ENCODE measurements around the gene ITGB8.

The ITGB8 gene

GRCh38 chr7:20316706-20317105, 14.0 kb upstream of the ITGB8 start:
- no peak for DNase-seq (ENCODE audit: extremely low read depth, low read depth)
- TF ChIP-seq CTCF (IDR thresholded peaks at IDR 0.05; ENCODE audit: low read depth, low read length) = no peak

GRCh38 chr7:20317413-20317812, 13.3 kb upstream of the ITGB8 start:
- TF ChIP-seq CTCF (IDR thresholded peaks at IDR 0.05; ENCODE audit: low read depth, low read length) = no peak
- no peak for DNase-seq (ENCODE audit: extremely low read depth, low read depth)

DNA sequence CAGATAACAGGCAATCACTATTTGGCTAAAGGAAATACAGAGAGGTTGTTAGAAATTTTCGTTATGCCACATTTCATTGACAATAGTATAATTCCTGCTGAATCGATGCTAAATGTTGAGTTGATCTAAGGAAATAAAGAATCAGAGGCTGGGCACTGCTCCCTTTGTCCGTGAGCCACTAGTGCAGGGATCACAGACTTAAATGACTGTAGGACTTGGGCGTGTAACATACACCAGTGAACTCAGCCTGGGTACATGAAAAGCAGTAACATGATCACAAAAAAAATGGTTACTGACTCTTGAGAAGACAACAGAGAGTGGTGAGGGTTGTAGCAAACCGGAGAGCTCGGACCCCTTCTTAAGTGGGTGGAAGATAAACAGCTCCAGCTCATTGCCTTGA, 11.8 kb upstream of the ITGB8 start:
- no peak for DNase-seq (ENCODE audit: extremely low read depth, low read depth)
- no peak for TF ChIP-seq CTCF (IDR thresholded peaks at IDR 0.05; ENCODE audit: low read depth, low read length)

DNA sequence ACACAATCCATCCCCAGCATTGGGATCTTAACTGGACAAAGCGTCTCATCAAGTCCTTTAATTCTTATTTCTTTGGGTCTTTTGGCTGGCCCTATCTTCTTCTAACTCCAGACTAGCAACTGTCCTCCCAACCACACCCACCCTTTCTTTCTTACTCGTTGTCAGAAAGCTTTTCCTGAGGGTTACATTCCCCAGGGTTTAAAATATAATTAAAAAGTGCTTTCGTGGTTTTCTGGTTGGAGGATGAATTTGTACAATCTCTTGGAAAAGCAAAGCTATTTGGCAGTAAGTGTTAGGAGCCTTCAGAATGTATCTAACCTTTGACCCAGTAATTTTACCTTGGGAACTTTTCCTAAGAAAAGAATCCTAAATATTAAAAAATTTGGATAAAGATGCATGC, 10.4 kb upstream of the ITGB8 start:
- no peak for DNase-seq (ENCODE audit: extremely low read depth, low read depth)
- TF ChIP-seq CTCF (IDR thresholded peaks at IDR 0.05; ENCODE audit: low read depth, low read length) = no peak

DNA sequence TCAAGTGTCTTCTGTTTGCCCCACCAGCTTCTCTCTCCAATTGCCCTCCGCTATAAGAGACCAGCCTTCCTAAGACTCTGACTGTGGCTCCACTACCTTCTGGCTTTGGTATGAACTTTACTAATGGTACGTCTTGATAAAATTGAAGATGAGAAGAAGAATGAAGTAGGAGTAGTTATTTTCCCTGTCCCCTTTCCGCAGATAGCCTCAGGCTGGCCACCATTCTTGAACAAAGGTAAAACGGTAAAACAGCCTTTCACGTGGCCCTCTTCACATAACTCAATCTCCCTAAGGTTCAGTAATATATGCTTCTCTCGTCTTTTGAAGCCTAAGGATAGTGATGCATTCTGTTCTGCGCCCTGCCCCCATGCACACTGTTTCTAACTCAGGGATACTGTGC, 9.9 kb upstream of the ITGB8 start:
- no peak for DNase-seq (ENCODE audit: extremely low read depth, low read depth)
- TF ChIP-seq CTCF (IDR thresholded peaks at IDR 0.05; ENCODE audit: low read depth, low read length) = no peak

GRCh38 chr7:20323595-20323994, 7.1 kb upstream of the ITGB8 start:
- no peak for DNase-seq (ENCODE audit: extremely low read depth, low read depth)
- no peak for TF ChIP-seq CTCF (IDR thresholded peaks at IDR 0.05; ENCODE audit: low read depth, low read length)

DNA sequence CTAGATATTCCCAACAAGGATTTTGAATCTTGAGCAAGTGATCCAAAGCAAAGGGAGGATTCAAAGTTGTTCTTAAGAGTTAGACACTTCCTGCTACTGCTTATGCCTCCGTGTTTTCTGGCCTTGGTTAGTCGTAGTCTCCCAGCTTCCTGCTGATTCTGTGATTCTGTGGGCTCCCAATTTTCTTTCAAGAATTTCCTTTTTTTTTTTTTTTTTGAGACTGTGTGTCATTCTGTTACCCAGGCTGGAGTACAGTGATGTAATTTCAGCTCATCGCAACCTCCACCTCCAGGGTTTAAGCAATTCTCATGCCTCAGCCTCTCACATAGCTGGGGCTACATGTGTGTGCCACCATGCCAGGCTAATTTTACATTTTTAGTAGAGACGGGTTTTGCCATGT, 4.4 kb upstream of the ITGB8 start:
- no peak for TF ChIP-seq CTCF (IDR thresholded peaks at IDR 0.05; ENCODE audit: low read depth, low read length)
- DNase-seq (ENCODE audit: extremely low read depth, low read depth) = no peak
